OCI-LY7 (cell line): ENCODE measurements around the gene DRG2. TPM values are rescaled to one million over a fixed set of nuclear protein-coding genes. Genes with fewer than 3 reads are reported as not detected.

ENCODE experiments used
- BruUV-seq: library from RNA; stranded (reverse); fragments of 400-500 nt; replicated peaks from 2 replicates; lab custom pipeline; 2021; lab: Mats Ljungman, UMichigan
- CTCF ChIA-PET: fragments of 300-600 bp; sonication (Branson Sonifier 250); formaldehyde crosslinking; loops from one replicate; lab custom pipeline; 2022; ENCODE audit warnings: antibody characterized with exemption; ENCODE audit not compliant: unreplicated experiment; lab: Charles Lee
- POLR2A ChIA-PET: fragments of 300-600 bp; sonication (Branson Sonifier 250); formaldehyde crosslinking; loops from one replicate; lab custom pipeline; 2022; ENCODE audit warnings: antibody characterized with exemption; lab: Charles Lee
- DNase-seq: peaks from one replicate; pipeline ENCODE4 v3.0.0-alpha.2; 2015; ENCODE audit warnings: low spot score
- H2AFZ ChIP-seq: fragments of 200-600 bp; sonication (generic), shearing (Covaris generic); 2 replicates; pipeline ENCODE4 v1.6.1; 2014; ENCODE audit warnings: mild to moderate bottlenecking, antibody characterized with exemption, low read length, moderate library complexity
- H3K27ac ChIP-seq: fragments of 200-600 bp; sonication (generic); 2 replicates; pipeline ENCODE4 v1.5.1; 2014; ENCODE audit warnings: mixed run types, low read depth, mild to moderate bottlenecking, moderate library complexity, low read length, inconsistent platforms; ENCODE audit not compliant: poor library complexity, severe bottlenecking
- H3K36me3 ChIP-seq: fragments of 200-600 bp; sonication (generic); 2 replicates; pipeline ENCODE4 v1.6.1; 2014; ENCODE audit warnings: mild to moderate bottlenecking, antibody characterized with exemption, low read length, moderate library complexity, mixed read lengths; ENCODE audit not compliant: insufficient read depth
- H3K4me1 ChIP-seq: fragments of 200-600 bp; sonication (generic); 2 replicates; pipeline ENCODE4 v1.5.1; 2014; ENCODE audit warnings: mild to moderate bottlenecking, low read length; ENCODE audit not compliant: insufficient read depth, poor library complexity, severe bottlenecking
- H3K4me2 ChIP-seq: fragments of 200-600 bp; sonication (generic); 2 replicates; pipeline ENCODE4 v1.6.1; 2014; ENCODE audit warnings: mild to moderate bottlenecking, low read length
- H3K4me3 ChIP-seq: fragments of 200-600 bp; sonication (generic); 2 replicates; pipeline ENCODE4 v1.5.1; 2014; ENCODE audit warnings: mild to moderate bottlenecking, low read depth, low read length; ENCODE audit not compliant: poor library complexity, severe bottlenecking
- H3K79me2 ChIP-seq: fragments of 200-600 bp; sonication (generic); 2 replicates; pipeline ENCODE4 v1.6.1; 2016; ENCODE audit warnings: low read depth, mild to moderate bottlenecking, low read length, moderate library complexity, mixed read lengths; ENCODE audit not compliant: insufficient read depth
- H3K9me2 ChIP-seq: fragments of 200-600 bp; sonication (generic); 2 replicates; pipeline ENCODE4 v1.6.1; 2016; ENCODE audit warnings: mild to moderate bottlenecking, low read length, mixed read lengths; ENCODE audit not compliant: insufficient read depth
- H3K9me3 ChIP-seq: fragments of 200-600 bp; sonication (generic); 2 replicates; pipeline ENCODE4 v1.6.1; 2014; ENCODE audit warnings: mild to moderate bottlenecking, mixed run types, low read length, mixed read lengths
- H4K20me1 ChIP-seq: fragments of 200-600 bp; sonication (generic); 2 replicates; pipeline ENCODE4 v1.6.1; 2014; ENCODE audit warnings: mild to moderate bottlenecking, antibody characterized with exemption, low read length, moderate library complexity, mixed read lengths; ENCODE audit not compliant: insufficient read depth
- CTCF ChIP-seq: fragments of 200-600 bp; sonication (generic); conservative IDR thresholded peaks from 2 replicates; pipeline ENCODE4 v1.5.1; 2014; ENCODE audit warnings: mild to moderate bottlenecking, antibody characterized with exemption, low read length, moderate library complexity, mixed read lengths
- EZH2phosphoT487 ChIP-seq: fragments of 200-600 bp; sonication (generic); IDR thresholded peaks from 2 replicates; pipeline ENCODE4 v1.6.1; 2018; ENCODE audit warnings: low read depth, borderline replicate concordance, mild to moderate bottlenecking, mixed run types, antibody characterized with exemption, low read length, moderate library complexity, mixed read lengths
- intact Hi-C: fragments of 100-400 bp; cut with micrococcal nuclease; formaldehyde crosslinking; loops from one replicate; pipeline ENCODE4 v1.10.0; 2022; ENCODE audit not compliant: unreplicated experiment
- total RNA-seq, 2 experiments: library from RNA; depleted of rRNA in 1 of 2; stranded (reverse); fragments of >200 nt in 1 of 2; shearing (Covaris generic) in 1 of 2; gene quantifications; 2 replicates each; pipeline ENCODE4 v1.2.3, GENCODE V29; 2014 to 2022

The DRG2 gene
- total RNA-seq, 2 experiments from 2014 or later, result 60.4 to 62.6 TPM

GRCh38 chr17:18115517-18115916 is 27.8 kb downstream of the DRG2 start:
- Histone ChIP-seq H3K4me2 (no peak overlapping the region), H4K20me1 (no peaks in the 10 kb centered on the region), H3K36me3 (no peaks in the 10 kb centered on the region), H3K9me3 (no peaks in the 10 kb centered on the region), H2AFZ (no peak overlapping the region), H3K79me2 (no peaks in the 10 kb centered on the region), H3K4me3 (no peak overlapping the region), H3K9me2 (no peaks in the 10 kb centered on the region), H3K4me1 (no peaks in the 10 kb centered on the region), H3K27ac (no peak overlapping the region)
- BruUV-seq, result no TSS peak
- CTCF ChIA-PET, result no interaction called here
- no peak for DNase-seq
- POLR2A ChIA-PET, result no interaction called here
- intact Hi-C loops, result no loop called here
- TF ChIP-seq EZH2phosphoT487, result no peak
- TF ChIP-seq CTCF, result no peak

GRCh38 chr17:18116078-18116477 is 28.3 kb downstream of the DRG2 start:
- H3K4me3 ChIP-seq, result no peak overlapping the region
- H3K9me3 ChIP-seq, result no peaks in the 10 kb centered on the region
- no peak overlapping the region for H3K4me2 ChIP-seq
- BruUV-seq, result no TSS peak
- DNase-seq, result no peak
- no peak for TF ChIP-seq EZH2phosphoT487
- no peak for TF ChIP-seq CTCF
- no peaks in the 10 kb centered on the region for H3K9me2 ChIP-seq
- no peaks in the 10 kb centered on the region for H3K36me3 ChIP-seq
- ChIA-PET POLR2A (no interaction called here), CTCF (no interaction called here)
- no peaks in the 10 kb centered on the region for H3K79me2 ChIP-seq
- intact Hi-C loops, result no loop called here
- no peak overlapping the region for H3K27ac ChIP-seq
- H4K20me1 ChIP-seq, result no peaks in the 10 kb centered on the region
- no peaks in the 10 kb centered on the region for H3K4me1 ChIP-seq
- no peak overlapping the region for H2AFZ ChIP-seq

GRCh38 chr17:18117533-18117932 is 29.8 kb downstream of the DRG2 start:
- ChIA-PET POLR2A (no interaction called here), CTCF (no interaction called here)
- Histone ChIP-seq H4K20me1 (no peaks in the 10 kb centered on the region), H3K79me2 (no peaks in the 10 kb centered on the region), H3K9me2 (no peaks in the 10 kb centered on the region), H3K27ac (no peak overlapping the region), H3K36me3 (no peaks in the 10 kb centered on the region), H3K4me1 (no peaks in the 10 kb centered on the region), H3K4me3 (no peak overlapping the region), H2AFZ (no peak overlapping the region), H3K4me2 (no peak overlapping the region), H3K9me3 (no peaks in the 10 kb centered on the region)
- TF ChIP-seq EZH2phosphoT487 (no peak), CTCF (no peak)
- intact Hi-C loops, result no loop called here
- DNase-seq, result no peak
- no TSS peak for BruUV-seq
